ENCODE data around the gene LAMA2.
A peak's percentile ranks its signal among the peaks of the same experiment; 100 is the strongest.

Gene LAMA2

DNA sequence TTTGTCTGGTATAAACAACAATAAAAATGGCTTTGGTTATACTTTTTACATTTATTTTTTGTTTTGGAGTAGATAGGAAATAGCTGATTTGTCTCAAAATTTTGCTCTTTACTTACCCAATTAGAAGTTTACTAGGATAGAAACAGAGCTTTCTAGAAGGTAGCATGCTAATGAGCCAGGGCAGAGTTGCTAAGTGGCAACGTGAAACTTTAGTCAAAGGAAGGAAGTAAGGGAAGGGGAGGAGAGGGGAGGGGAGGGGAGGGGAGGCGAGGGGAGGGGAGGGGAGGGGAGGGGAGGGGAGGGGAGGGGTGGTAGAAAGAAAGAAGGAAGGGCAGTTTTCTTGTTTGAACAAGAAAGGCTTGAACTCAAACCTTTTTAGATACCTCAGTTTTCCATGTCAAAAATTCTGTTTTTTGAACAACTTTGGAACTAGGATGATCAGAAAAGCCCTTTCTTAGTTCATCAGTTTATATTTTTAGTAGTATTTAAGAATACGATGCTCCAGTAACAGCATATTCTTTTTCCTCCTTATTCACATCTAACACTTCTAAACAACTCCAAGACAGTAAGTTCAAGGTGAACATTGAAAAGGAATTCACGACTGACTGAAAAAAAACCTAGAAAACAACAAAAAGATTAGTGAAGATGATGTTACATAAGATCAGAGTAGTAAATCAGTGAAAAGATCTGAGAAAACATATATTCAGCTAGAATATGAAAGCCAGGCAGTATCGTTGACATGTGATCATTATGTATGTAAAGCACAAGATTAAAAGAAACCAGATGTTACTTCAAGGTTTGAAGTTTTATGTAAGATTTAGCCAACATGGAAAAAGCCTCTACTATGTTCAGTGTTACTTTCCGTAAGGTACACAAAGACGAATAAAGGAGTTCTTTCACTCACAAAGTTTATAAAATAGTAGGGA, 563.6 kb downstream of the LAMA2 start:
- DNase-seq (ENCODE audit: low read depth in 2 of 2): no peak

DNA sequence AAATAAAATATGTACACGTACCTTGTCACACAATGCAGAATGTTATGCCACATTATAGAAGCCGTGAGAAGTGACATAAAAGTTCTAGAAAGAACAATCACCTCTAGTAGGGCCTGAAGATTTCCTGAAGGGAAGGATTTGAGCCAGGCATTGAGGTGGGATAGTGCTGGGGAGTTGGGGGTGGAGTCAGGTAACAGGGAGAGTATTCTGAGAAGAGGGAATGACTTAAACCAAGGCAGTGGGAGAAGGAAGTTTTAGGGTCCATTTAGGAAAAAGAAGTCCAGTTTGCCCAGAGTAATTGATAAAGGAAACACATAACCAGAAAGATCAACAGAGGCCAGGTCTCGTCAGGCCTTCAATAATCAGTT, 564.2 kb downstream of the LAMA2 start:
- DNase-seq (ENCODE audit: low read depth in 2 of 2): no peak

DNA sequence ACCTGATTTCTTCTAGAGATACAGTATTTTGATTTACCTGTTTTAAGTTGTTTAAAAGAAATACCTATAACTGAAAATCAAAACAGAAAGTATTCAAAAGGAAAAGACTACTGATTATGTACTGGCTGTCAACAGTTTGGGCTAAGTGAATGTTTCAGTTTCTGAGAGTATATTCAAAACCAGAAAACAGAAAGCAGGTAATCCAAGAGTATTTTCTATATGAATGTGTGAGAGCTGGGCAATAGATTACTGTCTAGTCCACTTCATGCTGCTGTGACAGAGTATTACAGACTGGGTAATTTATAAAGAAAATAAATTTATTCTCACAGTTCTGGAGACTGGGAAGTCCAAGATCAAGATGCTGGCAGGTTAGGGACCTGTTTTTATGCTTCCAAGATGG, 566.0 kb downstream of the LAMA2 start:
- DNase-seq (ENCODE audit: low read depth in 2 of 2): no peak

DNA sequence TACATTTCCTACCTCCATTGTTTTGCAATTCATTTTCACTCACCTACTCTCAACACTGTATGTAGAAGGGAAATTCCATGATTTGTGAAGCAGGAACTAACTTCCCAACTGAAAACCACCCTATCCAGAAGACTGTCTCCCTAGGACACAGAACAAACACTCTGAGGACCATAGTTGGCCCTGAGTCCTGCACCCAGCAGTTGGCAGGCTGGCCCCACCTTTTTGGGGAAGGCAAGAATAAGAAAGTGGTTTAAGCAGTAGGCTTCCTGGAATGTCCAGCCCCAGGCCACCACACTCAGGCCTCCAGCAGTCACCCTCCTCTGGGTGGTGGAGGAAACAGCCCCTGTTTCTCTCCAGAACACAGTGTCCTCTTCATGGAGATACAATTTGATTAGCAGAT, 568.2 kb downstream of the LAMA2 start:
- no peak for DNase-seq (ENCODE audit: low read depth in 2 of 2)

DNA sequence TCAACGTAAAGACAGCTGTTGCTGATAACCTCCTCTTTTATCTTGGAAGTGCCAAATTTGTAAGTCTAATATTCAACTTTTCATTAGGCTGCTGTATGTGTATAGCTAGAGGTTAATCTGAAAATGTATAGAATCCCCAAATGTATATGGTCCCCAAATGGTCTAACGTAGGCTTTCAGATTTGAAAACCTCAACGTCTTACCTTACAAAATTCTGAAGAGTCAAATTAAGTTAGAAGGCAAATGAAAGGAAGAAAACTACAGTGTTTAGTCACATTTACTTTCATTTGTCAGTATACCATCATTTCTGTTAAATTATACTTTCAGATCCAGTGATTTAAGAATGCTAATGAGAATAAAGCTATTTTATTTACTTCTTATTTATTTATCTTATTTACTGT, 570.1 kb downstream of the LAMA2 start:
- no peak for DNase-seq (ENCODE audit: low read depth in 2 of 2)

DNA sequence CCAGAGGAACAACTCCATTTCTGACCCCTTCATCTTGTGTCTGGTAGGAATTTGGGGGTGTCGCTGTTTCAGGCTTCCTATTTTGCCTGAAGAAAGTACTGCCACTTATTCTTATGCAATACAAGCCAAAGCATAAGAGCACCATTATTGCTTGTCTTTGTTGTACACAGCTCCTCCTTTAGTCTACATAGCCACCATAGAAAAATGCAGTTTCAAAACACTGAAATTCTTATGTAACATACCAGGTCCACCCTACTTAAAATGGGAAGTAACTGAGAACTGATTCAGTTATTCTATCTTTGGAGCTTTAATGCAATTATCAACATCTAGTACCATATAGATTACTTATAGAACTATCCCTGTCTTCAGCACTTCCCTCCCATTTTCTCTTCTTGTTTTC, 571.5 kb downstream of the LAMA2 start:
- no peak for DNase-seq (ENCODE audit: low read depth in 2 of 2)

DNA sequence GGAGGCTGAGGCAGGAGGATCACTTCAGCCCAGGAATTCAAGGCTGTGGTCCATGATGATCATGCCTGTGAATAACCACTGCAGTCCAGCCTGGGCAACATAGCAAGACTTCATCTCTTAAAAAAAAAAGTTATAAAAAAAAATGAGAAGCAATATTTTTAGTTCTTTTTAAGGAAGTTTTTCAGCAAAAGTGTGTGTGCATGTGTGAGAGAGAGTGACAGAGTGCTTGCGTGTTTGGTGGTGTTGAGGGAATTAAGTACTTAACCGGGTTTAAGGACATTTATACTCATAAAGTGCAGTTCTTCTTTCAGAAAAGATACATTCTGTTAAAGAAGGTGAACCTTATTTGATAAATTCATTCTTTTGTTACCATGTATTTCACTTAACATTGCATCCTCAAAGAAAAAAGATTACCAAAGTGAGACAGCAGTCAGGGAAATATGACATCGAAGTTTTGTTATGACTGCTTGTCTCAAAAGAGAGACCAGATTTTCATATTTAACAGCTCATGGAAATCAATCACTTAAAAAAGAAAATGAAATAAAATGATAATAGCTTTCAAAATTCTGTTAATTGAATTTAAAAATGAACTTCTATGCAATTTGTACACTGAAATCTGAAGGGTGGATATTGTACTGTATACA, 572.3 kb downstream of the LAMA2 start:
- DNase-seq (ENCODE audit: low read depth in 2 of 2): no peak

DNA sequence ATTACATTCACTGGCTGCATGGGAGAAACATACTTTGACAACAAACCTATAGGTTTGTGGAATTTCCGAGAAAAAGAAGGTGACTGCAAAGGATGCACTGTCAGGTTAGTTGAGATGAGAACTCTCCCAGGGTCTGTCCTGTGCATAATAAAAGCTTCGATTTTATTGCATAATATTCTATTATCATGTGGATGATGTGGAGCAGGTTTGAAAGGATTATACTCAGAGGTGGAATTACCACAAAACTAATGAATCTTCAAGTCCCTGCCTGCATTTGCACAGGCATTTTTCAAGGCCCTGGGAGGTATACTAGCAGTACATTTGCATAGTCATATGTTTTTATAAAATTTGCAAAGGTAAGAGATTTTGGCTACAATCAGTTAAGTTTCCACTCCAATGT, 577.3 kb downstream of the LAMA2 start:
- DNase-seq (ENCODE audit: low read depth in 2 of 2): no peak

DNA sequence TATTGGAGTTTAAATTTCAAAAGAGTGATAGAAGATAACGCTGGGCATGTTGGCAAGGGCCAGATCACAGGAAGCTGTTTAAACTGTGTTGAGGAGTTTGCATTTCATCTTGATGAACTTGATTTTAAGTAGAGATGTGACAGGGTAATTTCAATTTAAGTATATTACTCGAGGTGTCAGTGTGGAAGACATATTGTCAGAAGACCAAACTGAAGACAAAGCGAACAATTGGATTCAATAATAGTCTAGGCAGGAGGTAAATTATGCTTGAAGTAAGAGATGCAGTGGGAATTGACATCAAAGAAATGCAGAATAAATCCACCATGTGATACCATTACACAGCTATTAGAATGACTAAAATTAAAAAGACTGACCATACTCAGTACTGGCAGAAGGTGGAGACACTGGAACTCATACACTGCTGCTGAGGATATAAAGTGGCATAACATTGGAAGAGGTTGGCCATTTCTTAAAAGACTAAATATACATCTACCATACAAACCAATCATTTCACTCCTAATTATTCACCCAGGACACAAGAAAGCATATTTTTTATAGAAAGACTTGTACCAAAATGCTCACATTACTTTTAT, 586.2 kb downstream of the LAMA2 start:
- no peak for DNase-seq (ENCODE audit: low read depth in 2 of 2)

DNA sequence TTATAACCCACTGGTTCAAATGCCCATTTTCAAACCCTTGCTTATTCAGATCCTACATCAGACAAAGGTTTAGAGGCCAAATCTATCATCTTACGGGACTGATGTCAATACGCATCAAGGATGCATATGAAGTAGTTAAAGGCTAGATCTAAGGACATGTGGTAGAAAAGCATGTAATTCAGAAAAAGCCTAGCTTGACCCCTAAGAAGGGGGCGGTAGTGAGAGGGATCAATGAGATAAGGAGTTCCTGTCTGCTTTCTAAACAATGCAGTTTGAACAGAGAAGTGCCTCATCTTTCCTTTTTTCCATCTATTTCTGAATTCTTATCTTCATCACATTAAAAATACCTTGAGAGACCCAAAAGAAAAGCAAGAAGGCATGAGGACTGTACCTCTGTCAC, 589.3 kb downstream of the LAMA2 start:
- no peak for DNase-seq (ENCODE audit: low read depth in 2 of 2)

DNA sequence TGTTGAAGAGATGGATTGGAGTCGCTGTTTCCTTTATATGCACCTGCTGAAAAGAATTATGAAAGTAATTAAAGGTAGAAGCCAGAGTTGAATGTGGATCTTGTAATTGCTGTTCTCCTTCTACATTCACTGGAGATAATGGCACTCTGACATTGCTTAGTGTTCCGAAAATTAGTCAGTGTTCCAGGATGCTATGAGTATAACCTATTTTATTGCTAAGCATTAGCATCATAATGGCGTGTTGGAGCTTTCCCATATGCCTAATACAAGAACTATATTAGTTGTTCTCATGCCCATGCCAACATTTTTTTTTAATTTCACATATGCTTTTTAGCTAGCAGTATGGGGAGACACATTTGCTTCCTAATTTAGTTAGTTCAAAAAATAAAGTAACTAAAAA, 590.6 kb downstream of the LAMA2 start:
- DNase-seq (ENCODE audit: low read depth in 2 of 2): no peak

DNA sequence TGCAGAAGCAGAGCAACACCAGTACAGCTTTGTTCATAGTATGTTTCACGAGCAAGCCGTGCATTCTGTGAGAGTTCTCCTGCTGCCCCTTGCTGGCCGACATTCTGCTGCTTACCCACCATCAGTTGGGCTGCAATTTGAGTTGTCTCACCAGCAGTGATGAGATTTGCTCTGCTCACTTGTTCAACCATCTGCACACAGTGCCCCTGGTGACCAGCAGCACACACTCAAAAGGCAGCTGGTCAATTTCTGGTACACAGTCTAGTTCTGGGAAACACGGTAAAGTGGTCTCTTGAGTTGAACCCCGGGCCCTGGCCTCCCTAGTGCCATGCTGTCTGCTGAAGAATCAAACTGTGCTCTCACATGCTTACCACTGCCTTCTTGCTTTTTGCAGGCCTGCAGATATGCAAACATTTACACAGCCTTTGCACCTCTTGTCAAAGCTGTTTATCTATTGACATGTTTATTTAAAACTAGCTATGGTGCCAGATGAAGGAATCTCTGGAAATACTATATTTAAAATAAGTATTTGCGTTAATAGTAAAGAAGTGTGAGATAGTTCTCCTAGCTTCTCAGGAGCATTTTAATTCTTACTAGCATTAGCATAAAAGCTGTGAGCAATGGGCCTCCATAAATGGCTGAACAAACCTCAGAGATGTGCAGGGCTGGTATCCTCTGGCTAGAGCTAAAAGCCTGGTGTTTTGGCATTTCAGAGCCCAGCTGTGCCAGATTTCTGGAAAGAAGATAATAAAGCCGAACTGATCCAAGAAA, 592.7 kb downstream of the LAMA2 start:
- DNase-seq (ENCODE audit: low read depth in 2 of 2): no peak

DNA sequence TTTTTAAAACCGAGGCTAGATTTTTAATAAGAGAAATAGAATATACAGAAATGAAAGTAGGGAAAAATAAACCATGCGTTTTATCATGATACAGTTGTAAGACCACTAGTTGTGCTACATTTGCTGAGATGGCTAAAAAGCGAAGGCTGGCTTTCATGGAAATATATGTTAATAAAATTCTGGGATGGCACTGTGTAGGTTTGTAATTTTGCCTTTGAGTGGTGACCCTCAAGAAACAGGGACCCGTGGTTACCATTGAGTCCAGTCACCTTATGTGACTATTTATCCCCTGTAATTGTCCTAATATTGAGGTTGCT, 593.3 kb downstream of the LAMA2 start:
- DNase-seq (ENCODE audit: low read depth in 2 of 2): no peak

DNA sequence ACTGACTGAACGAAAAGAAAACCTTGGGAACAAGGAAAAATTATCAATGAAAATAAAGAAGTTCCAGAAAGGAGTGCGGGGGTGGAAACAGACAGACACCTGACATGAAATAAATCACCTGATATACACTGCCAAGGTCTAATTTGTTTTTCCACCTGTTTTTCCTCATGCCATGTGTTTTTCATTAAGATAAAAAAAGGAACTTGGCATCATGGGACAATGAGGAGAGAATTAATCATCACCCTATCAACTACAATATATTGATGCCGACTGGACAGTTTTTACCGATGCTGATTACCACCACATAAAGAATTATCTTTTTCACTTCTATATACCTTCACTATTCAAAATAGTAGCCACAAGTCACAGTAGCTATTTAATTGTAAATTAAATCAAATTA, 593.9 kb downstream of the LAMA2 start:
- no peak for DNase-seq (ENCODE audit: low read depth in 2 of 2)

DNA sequence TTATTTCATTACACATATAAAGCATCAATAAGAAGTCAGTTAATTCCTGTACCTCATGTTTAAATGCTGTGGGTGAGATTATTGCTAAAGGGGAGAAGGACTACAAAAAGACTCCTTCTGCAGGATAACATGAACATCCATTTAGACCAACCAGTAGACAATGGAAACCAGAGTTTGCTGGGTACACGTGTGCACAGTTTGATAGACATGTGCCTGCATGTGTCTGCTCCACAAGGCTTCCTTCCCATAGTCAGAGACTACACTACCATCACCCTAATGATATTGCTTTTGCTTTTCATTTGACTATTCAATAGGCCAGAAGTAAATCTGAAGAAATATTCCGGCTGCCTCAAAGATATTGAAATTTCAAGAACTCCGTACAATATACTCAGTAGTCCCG, 595.4 kb downstream of the LAMA2 start:
- DNase-seq (ENCODE audit: low read depth in 2 of 2): no peak

DNA sequence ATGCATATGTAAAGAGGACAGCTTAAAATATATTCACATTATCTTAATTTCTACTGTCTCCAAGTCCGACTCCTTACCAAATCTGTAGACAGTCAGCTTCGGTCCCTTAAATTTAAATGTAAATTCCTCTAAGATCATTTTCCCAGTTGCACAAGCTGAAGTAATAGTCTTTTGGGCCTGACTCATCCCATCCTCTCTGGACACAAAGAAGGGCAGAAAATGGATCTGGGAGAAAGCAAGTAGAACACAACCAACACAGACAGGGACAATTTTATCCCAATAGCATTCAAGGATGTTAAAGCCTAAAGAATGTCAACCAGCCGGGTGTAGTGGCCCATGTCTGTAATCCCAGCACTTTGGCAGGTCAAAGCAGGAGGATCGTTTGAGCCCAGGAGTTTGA, 598.8 kb downstream of the LAMA2 start:
- DNase-seq (ENCODE audit: low read depth in 2 of 2): no peak

DNA sequence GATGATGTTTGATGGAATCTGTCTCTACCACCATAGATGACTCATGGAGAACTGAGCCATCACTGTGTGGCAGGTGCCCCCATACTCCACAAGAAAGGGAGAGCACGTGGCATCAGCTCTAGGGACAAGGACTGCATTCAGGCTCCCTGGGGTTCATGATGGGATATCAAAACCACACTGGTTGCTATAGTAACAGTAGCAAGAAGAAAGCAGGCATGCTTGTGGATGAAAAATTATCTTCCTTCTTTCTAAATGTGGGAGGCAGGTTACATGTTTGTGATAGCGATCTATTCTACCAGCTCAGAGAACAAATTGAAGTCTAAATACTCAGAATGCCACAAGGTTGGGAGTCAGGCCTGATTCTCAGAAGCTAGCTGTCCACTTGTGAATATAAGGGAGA, 602.8 kb downstream of the LAMA2 start:
- DNase-seq (ENCODE audit: low read depth in 2 of 2): no peak

DNA sequence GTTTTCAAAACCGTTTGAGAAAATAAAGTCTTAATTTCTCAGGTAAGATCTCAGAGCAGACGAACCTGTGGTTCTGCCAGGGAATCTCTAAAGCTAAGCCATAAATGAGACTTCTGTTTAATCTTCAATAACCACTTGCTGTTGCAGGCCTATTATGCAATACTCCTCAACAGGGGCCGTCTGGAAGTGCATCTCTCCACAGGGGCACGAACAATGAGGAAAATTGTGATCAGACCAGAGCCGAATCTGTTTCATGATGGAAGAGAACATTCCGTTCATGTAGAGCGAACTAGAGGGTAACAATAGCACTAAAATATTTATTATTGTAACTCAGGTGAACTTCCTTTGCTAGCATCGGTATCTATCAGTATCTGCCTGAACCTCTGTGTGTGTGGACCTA, 603.4 kb downstream of the LAMA2 start:
- no peak for DNase-seq (ENCODE audit: low read depth in 2 of 2)

DNA sequence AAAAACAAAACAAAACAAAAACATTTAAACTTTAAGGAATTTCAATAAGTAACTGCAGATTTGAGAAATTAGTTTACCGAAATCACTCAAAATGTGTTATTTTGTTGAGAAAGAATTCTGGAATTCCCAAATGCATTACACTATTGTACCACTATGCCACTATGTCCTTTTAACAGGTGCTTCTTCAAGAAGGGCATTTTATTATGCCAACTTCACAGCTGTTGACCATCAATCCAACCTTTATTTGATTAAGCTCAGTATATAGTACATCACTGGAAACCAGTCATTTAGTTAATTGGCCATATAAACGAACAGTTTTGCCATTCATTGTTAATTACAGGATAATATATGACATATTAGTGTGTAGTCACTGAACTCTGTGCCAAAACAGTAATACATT, 605.4 kb downstream of the LAMA2 start:
- no peak for DNase-seq (ENCODE audit: low read depth in 2 of 2)

DNA sequence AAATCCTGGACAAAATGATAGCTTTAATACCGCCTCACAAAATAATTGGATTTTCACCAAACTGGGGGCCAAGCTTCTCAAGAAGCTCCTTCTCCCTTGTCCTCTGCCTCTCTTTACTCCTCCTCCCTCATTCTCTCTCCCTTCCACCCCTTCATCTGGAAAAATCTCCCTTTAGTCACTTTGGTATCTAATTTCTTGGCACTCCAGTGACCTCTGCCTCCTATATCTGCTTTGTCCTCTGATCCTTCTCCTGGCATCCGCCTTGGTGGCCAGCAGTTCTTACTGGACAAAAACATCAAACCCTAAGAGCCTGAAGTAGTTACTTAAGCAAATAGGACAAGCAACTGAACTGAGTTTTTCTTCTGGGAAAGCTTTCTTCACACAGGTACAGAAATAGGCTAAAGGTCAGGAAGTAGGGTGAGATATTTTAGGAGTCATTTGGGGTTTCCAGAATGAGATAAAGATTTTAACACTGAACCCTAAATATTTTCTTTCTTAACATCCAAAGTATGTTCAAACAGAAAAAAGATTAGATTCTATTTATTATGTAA, 606.4 kb downstream of the LAMA2 start:
- no peak for DNase-seq (ENCODE audit: low read depth in 2 of 2)

DNA sequence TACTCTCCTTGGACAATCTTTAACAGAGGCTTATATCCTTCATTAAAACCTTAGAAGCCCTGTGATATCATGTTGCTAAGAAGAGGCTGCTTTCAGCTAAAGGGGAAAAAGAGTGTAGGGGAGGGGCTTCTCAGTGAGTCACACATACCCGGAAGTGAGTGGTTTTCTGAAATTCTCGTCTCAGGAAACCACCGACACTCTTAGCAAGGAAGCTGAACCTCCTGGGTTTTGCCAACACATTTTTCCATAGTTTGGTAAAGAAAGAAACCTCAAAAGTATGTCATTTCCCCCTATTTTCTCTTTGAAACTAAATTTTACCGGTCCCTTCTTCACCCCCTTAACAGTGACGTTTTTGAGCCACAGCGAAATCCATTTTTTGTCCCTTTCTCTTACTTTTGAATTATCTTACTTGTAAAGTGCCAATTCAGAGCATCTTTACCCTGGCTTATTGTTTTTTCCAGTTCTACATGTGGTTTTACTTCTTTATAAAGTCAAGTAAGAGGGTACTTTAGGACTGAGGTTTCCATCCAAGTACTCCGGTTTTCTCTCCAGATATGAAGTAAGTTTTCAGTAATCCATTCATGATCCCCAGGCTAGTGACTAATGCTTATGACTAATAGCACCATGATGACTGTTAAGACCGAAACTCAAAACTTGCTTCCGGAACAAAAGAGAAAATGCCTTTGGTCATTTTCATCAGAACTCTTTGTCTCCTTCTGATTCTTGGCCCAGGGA, 607.8 kb downstream of the LAMA2 start:
- DNase-seq (ENCODE audit: low read depth in 2 of 2): peak; percentile 42 to 64

DNA sequence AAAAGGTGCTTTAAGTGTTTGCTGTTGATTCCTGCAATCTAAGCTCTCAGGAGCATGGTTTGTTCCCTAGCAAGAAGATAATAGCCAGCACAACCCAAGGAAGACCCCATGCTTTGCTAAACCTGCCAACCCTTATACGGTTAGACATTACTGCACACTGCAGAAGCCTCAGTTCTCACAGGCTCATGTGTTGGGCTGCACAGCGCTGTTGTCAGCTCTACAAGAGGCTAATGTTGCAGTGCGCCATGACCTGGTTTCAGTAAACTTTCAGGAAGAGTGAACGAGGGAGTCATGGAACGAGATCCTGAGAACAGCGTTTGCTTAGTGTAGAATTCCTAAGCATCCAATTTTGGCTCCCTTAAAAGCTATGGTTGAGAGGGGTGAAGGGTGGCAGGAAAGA, 608.5 kb downstream of the LAMA2 start:
- no peak for DNase-seq (ENCODE audit: low read depth in 2 of 2)
